GM21723 (cell line): ENCODE data around the gene CLCNKB.

Source experiments
- ATAC-seq: cut with Tn5 transposase; IDR thresholded peaks from one replicate; pipeline ENCODE4 v1.9.1; 2021; ENCODE audit warnings: mild to moderate bottlenecking, moderate library complexity; ENCODE audit not compliant: unreplicated experiment

CLCNKB gene

DNA sequence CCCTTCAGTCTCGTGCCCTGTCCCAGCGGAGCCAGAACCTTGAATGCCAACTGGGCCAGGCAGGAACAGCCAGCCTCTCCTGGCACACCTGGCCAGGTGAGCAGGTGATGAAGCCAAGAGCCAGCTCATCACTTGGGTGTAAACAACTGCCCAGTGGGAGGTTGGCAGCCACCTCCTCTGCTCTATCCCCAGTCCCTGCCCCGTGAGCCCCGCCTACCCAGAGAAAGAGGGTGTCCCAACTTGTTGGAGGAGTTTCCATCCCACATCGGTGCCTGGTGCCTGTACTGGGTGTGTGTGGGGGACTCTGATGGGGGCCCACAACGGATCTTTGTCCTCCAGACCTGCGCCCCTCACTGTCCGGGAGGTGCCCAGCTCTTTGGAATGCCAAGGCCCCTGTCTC is 47.7 kb downstream of the CLCNKB start:
- no peak for ATAC-seq

DNA sequence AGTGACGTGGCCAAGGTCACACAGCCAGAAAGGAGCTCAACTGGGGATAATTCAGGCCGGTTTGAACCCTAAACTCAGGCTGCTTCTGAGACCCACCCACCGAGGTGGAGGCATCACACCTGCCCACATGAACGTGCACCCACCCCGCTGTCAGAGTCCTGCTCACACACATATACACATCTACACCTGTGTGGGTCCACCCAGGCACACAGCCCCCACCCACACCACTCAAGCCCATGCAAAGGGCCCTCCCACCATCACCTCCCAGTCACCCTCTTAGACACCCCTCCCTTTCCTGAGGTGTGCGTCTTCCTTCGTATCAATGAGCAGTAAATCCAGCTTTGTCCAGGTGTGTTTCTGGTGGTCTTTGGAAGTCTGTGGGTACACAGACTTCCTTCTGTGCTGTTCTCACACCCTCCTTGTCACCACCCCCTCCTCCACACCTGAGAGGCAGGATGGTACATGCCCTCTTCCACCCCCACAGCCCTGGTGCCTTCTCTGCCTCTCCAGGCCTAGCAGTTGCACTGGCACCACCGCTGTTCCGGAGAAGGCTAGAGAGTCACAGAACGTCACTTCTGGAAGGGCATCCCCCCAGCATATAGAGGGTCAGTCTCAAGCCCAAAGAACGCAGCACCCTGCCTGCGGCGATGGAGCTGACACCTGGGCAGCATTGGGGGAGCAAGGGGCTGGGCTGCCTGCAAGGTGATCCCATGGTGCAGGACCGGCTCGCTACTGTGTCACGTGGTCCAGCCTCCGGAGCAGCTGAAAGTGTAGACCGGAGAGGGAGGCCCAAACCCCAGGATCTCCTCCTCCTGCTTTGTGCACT is 48.7 kb downstream of the CLCNKB start:
- ATAC-seq, result no peak

DNA sequence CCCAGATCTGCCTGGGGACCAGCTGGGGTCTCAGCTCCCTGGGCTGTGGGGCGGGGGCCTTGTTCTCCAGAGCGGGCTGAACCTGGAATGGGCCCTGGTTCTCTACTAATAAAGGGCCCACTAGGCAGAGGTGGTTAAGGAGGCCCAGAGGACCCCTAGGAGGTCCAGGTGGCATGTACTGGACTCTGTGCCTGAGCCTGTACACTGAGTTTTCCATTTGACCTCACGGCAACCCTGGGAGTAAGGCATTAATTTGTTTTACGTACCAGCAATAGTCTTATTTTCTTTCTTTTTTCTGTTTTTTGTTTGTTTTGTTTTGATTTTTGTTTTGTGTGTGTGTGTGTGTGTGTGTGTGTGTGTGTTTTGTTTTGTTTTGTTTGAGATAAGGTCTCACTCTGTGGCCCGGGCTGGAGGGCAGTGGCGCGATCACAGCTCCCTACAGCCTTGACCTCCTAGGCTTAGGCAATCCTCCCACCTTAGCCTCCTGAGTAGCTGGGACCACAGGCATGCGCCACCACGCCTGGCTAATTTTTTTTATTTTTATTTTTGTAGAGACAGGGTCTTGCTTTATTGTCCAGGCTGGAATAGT is 49.4 kb downstream of the CLCNKB start:
- no peak for ATAC-seq

DNA sequence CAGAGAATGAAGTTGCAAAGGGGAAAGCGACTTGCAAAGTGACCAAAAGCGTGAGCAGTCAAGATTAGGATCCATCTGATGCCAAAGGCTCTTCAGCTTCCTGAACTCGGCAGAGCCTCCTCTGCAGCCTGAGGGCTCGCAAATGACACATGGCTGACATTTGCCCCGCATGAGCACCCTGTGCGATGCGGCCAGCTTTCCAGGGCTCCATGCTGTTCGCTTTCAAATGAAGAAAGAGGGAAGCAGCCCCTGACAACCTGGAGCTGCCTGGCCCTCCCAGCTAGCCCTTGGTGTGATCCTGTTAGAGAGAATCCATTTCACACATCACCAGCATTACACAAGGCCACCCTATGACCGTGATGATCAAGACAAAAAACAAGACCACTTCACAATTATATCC is 50.0 kb downstream of the CLCNKB start:
- ATAC-seq, result no peak

DNA sequence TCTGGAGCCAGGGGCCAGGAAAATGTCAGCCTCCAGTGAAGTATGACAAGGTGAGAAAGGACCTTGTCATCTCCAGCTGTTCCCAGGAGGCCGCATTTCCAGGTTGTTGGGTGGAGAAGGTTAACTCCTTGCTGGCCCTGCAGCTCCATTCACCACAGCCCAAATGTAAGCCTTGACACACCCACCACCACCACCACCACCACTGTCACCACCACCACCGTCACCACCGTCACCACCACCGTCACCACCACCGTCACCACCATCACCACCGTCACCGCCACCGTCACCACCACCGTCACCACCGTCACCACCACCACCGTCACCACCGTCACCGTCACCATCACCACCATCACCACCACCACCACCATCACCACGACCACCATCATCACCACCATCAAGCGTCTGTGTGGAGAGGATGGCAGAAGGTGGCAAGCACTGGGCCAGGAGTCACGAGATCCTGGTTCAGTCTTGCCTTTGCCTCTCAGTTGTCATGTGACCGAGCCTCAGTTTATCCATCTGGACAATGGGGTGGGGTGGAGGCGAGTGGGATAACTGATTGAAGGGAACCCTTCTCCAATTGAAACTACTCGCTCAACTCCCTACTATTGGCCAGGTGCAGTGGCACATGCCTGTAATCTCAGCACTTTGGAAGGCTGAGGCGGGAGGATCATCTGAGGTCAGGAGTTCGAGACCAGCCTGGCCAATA is 51.0 kb downstream of the CLCNKB start:
- ATAC-seq, result no peak

DNA sequence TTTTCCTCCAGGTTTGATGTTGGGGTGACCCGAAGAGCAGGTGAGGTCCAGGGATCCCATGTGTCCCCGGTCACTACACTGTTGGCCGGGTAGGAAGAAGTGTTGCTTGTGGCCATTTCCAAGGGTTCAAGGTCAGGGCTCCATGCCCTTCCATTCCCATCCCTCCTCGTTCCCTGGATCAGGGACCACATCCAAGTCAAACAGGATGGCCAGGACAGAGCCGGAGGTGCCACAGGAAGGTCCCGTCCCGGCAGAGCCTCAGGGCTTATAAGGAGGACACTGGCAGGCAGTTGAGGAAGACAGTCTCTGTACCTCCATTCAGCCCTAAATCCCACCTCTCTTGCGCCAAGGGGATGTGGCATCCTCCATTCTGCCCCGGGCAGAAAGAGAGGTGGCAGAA is 51.9 kb downstream of the CLCNKB start:
- no peak for ATAC-seq

DNA sequence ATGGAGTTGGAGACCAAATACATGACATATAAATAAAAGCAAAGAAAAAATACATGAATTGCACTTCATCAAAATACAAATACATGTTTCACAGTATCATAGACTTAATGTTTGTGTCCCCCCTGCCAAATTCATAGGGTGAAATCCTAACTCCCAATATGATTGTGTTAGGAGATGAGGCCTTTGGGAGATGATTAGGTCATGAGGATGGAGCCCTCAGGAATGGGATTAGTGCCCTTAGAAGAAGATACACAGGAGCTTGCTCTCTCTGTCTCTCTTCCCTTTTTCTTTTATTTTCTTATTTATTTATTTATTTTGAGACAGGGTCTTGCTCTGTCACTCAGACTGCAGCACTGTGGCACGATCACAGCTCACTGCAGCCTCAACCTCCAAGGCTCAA is 55.8 kb downstream of the CLCNKB start:
- no peak for ATAC-seq

DNA sequence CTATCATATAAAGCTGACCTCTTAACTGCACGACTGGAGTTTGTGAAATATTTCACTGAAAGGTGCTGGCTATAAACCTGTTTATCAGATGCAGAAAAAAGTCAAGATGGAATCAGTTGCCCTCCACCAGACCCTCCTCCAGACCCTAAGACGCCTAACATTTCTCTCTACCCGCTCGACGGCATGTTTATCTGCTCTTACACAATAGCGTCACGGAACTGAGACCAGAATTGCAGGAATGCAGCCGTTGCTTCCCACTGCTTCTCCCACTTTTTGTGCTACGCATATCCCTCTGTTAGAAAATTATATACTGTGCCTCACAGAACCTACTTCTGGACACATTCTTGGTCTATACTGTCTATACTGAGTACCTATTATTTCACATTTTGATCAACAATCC is 58.0 kb downstream of the CLCNKB start:
- ATAC-seq, result no peak
